A549 (cell line): ENCODE measurements around the gene NEIL3.

Source experiments
- CTCF ChIP-seq: fragments of >200 bp; sonication (Bioruptor Twin); formaldehyde crosslinking; IDR thresholded peaks from 3 replicates; pipeline ENCODE4 v1.5.1; 2016
- EP300 ChIP-seq, 2 experiments: fragments of >200 bp; sonication (Bioruptor Twin); formaldehyde crosslinking; IDR thresholded peaks; 2 replicates in 1 of 2; 3 replicates in 1 of 2; pipeline ENCODE4 v1.6.1; 2016 to 2017
- HOXA7 ChIP-seq: fragments of 250-450 bp; sonication (Bioruptor Pico); IDR thresholded peaks from 2 replicates; pipeline ENCODE4 v1.5.0; 2020; ENCODE audit warnings: mild to moderate bottlenecking, moderate library complexity
- KDM1A ChIP-seq: fragments of 200-600 bp; sonication (generic); IDR thresholded peaks from 2 replicates; pipeline ENCODE4 v1.6.1; 2016; ENCODE audit warnings: low read depth, mild to moderate bottlenecking
- TF ChIP-seq, protein P1 (sequence below): fragments of 450-650 bp; IDR thresholded peaks from 2 replicates; pipeline ENCODE4 v1.6.1; 2014; ENCODE audit warnings: antibody characterized with exemption
- TF ChIP-seq, protein P2 (sequence below): fragments of 200-600 bp; sonication (generic); IDR thresholded peaks from 2 replicates; pipeline ENCODE4 v1.6.1; 2016; ENCODE audit warnings: antibody characterized with exemption, mild to moderate bottlenecking, moderate library complexity

DNA sequence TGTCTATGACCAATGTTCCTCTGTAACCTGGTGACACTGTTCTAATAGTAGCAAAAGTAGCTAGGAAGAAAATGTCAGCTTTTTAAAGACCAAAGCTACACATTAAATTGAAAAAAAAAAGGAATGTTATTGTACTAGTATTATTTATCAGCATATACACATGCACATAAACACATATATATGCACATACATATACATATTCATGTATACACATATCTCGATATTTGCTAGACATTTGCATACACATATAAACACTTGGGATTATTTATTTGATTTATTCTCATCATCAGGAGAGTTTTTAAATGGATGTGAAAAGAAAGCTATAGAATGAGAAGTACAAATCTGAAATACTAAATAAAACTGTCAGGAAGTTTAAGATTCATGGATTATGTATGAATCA is 21.3 kb upstream of the NEIL3 start:
- TF ChIP-seq EP300 (IDR thresholded peaks at IDR 0.05) = no peak
- TF ChIP-seq, protein P1, sequence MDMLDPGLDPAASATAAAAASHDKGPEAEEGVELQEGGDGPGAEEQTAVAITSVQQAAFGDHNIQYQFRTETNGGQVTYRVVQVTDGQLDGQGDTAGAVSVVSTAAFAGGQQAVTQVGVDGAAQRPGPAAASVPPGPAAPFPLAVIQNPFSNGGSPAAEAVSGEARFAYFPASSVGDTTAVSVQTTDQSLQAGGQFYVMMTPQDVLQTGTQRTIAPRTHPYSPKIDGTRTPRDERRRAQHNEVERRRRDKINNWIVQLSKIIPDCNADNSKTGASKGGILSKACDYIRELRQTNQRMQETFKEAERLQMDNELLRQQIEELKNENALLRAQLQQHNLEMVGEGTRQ = no peak
- TF ChIP-seq HOXA7 (CRISPR knock-in tag) = no peak
- TF ChIP-seq, protein P2, sequence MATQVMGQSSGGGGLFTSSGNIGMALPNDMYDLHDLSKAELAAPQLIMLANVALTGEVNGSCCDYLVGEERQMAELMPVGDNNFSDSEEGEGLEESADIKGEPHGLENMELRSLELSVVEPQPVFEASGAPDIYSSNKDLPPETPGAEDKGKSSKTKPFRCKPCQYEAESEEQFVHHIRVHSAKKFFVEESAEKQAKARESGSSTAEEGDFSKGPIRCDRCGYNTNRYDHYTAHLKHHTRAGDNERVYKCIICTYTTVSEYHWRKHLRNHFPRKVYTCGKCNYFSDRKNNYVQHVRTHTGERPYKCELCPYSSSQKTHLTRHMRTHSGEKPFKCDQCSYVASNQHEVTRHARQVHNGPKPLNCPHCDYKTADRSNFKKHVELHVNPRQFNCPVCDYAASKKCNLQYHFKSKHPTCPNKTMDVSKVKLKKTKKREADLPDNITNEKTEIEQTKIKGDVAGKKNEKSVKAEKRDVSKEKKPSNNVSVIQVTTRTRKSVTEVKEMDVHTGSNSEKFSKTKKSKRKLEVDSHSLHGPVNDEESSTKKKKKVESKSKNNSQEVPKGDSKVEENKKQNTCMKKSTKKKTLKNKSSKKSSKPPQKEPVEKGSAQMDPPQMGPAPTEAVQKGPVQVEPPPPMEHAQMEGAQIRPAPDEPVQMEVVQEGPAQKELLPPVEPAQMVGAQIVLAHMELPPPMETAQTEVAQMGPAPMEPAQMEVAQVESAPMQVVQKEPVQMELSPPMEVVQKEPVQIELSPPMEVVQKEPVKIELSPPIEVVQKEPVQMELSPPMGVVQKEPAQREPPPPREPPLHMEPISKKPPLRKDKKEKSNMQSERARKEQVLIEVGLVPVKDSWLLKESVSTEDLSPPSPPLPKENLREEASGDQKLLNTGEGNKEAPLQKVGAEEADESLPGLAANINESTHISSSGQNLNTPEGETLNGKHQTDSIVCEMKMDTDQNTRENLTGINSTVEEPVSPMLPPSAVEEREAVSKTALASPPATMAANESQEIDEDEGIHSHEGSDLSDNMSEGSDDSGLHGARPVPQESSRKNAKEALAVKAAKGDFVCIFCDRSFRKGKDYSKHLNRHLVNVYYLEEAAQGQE = no peak
- TF ChIP-seq CTCF = no peak
- TF ChIP-seq KDM1A = no peak
